Type B pancreatic cell (in vitro differentiated cells): Measurements from ENCODE around the gene RBKS. TPM values are rescaled to one million over a fixed set of nuclear protein-coding genes. Genes with fewer than 3 reads are reported as not detected.
"Not testable (repeated sequence)": the region's sequence is repeated elsewhere in the genome, so short reads cannot be mapped to it uniquely, and the experiment has no call there.

ENCODE experiments used
- DNase-seq: peaks from one replicate; pipeline ENCODE4 v3.0.0; 2021; ENCODE audit warnings: mixed read lengths; ENCODE audit not compliant: unreplicated experiment; ENCODE audit errors: extremely low spot score
- H3K27ac Mint-ChIP-seq: 2 replicates; pipeline ENCODE4 v1.8.0; 2021; ENCODE audit warnings: mild to moderate bottlenecking, mixed read lengths
- H3K27me3 Mint-ChIP-seq: 2 replicates; pipeline ENCODE4 v1.8.0; 2021; ENCODE audit warnings: mixed read lengths
- H3K36me3 Mint-ChIP-seq: 2 replicates; pipeline ENCODE4 v1.8.0; 2021; ENCODE audit warnings: mixed read lengths
- H3K4me1 Mint-ChIP-seq: one replicate; pipeline ENCODE4 v1.8.0; 2021; ENCODE audit warnings: mixed read lengths; ENCODE audit not compliant: unreplicated experiment
- H3K4me3 Mint-ChIP-seq: 2 replicates; pipeline ENCODE4 v1.8.0; 2021; ENCODE audit warnings: mild to moderate bottlenecking, mixed read lengths
- H3K9me3 Mint-ChIP-seq: 2 replicates; pipeline ENCODE4 v1.8.0; 2021; ENCODE audit warnings: mixed read lengths
- total RNA-seq: library from RNA; stranded (reverse); gene quantifications from 2 replicates; pipeline ENCODE4 v1.2.1, GENCODE V29; 2021; ENCODE audit warnings: low replicate concordance
- TF ChIP-seq, protein P1 (sequence below): fragments of 200-600 bp; sonication (generic); conservative IDR thresholded peaks from 2 replicates; pipeline ENCODE4 v1.5.0; 2021; ENCODE audit warnings: antibody characterized with exemption, mild to moderate bottlenecking

The RBKS gene
- total RNA-seq, 1 donor from 2014 or later, result 2.6 TPM

DNA sequence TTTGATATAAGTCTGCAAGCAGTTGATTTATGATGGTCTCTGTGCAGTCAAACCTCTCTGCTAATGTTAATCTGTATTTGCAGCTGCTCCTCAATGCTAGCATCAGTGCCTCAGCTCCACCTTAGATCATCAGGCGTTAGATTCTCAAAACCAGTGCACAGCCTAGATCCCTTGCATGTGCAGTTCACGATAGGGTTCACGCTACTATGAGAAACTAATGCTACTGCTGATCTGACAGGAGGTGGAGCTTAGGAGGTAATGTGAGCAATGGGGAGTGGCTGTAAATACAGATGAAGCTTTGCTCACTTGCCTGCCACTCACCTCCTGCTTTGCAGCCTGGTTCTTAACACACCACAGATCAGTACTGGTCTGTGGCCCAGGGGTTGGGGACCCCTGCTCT lies 18.4 kb downstream of the RBKS start:
- H3K4me3 Mint-ChIP-seq, result no peak overlapping the region
- no peaks in the 10 kb centered on the region for H3K9me3 Mint-ChIP-seq
- H3K4me1 Mint-ChIP-seq, result no peaks in the 10 kb centered on the region
- H3K27ac Mint-ChIP-seq, result no peak overlapping the region
- no peaks in the 10 kb centered on the region for H3K27me3 Mint-ChIP-seq
- no peak for DNase-seq
- H3K36me3 Mint-ChIP-seq, result no peaks in the 10 kb centered on the region
- TF ChIP-seq, protein P1, sequence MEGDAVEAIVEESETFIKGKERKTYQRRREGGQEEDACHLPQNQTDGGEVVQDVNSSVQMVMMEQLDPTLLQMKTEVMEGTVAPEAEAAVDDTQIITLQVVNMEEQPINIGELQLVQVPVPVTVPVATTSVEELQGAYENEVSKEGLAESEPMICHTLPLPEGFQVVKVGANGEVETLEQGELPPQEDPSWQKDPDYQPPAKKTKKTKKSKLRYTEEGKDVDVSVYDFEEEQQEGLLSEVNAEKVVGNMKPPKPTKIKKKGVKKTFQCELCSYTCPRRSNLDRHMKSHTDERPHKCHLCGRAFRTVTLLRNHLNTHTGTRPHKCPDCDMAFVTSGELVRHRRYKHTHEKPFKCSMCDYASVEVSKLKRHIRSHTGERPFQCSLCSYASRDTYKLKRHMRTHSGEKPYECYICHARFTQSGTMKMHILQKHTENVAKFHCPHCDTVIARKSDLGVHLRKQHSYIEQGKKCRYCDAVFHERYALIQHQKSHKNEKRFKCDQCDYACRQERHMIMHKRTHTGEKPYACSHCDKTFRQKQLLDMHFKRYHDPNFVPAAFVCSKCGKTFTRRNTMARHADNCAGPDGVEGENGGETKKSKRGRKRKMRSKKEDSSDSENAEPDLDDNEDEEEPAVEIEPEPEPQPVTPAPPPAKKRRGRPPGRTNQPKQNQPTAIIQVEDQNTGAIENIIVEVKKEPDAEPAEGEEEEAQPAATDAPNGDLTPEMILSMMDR, result no peak

DNA sequence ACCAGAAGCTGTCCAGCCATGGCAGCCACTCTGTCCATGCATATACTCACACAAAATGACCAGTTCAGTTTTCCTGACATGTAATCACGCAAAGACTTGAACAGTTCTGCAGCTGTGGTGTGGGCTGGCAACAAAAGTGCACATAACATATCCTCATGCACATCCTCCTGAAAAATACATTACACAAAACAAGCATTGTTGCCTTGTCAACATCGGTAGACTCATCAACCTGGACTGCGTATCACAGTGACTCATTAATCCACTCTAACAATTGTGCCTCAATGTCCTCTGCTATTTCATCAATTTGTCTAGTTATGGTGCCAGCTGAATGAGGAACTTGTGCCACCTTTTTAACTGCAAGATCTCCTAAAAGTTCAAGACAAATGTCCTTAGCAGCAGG lies 19.5 kb downstream of the RBKS start:
- no peaks in the 10 kb centered on the region for H3K9me3 Mint-ChIP-seq
- H3K4me3 Mint-ChIP-seq, result no peak overlapping the region
- TF ChIP-seq, protein P1, result no peak
- H3K36me3 Mint-ChIP-seq, result no peaks in the 10 kb centered on the region
- DNase-seq, result no peak
- no peaks in the 10 kb centered on the region for H3K27me3 Mint-ChIP-seq
- H3K27ac Mint-ChIP-seq, result no peak overlapping the region
- no peaks in the 10 kb centered on the region for H3K4me1 Mint-ChIP-seq

- H3K27me3 Mint-ChIP-seq, result no peaks in the 10 kb centered on the region
- no peak for DNase-seq
- no peaks in the 10 kb centered on the region for H3K36me3 Mint-ChIP-seq
- no peak overlapping the region for H3K27ac Mint-ChIP-seq
- TF ChIP-seq, protein P1, result no peak
- no peaks in the 10 kb centered on the region for H3K9me3 Mint-ChIP-seq
- no peaks in the 10 kb centered on the region for H3K4me1 Mint-ChIP-seq
- no peak overlapping the region for H3K4me3 Mint-ChIP-seq
Measured at GRCh38 chr2:27869763-27870162, 20.4 kb downstream of the RBKS start.

DNA sequence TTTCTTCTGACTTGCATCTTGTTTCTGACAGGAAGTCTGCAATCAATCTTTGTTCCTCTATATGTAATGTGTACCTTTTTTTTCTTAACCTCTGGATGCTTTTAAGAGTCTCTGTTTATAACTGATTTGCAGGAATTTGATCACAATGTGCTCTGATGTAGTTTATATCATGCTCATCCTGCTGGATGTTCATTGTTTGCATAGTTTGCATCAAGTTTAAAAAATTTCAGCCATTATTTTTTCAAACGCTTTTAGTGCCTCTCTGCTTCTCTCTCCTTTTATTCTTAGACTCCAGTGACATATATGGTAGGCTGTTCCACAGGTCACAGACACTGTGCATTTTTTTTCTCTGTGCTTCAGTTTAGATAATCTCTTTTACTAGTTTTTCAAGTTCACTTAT lies 23.9 kb downstream of the RBKS start:
- H3K9me3 Mint-ChIP-seq, result no peaks in the 10 kb centered on the region
- TF ChIP-seq, protein P1, result no peak
- H3K27ac Mint-ChIP-seq, result no peak overlapping the region
- no peak for DNase-seq
- H3K4me1 Mint-ChIP-seq, result peaks cover 7% of the 10 kb centered on the region
- H3K36me3 Mint-ChIP-seq, result no peaks in the 10 kb centered on the region
- H3K4me3 Mint-ChIP-seq, result no peak overlapping the region
- H3K27me3 Mint-ChIP-seq, result no peaks in the 10 kb centered on the region

DNA sequence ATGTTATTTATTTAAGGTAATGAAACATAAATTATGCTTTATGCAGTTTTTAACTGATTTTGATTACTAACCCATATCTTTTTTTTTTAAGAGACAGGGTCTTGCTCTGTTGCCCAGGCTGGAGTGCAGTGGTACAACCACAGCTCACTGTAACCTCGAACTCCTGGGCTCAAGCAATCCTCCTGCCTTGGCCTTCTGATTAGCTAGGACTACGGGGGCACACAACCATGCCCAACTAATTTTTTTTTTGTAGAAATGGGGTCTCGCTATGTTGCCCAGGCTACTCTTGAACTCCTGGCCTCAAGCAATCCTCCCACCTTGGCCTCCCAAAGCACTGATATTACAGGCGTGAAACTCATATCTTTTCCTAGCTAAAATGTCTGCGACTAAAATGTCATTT lies 26.2 kb downstream of the RBKS start:
- not testable (repeated sequence) for H3K27ac Mint-ChIP-seq, H3K36me3 Mint-ChIP-seq, H3K9me3 Mint-ChIP-seq, H3K4me1 Mint-ChIP-seq, H3K4me3 Mint-ChIP-seq, H3K27me3 Mint-ChIP-seq, DNase-seq

DNA sequence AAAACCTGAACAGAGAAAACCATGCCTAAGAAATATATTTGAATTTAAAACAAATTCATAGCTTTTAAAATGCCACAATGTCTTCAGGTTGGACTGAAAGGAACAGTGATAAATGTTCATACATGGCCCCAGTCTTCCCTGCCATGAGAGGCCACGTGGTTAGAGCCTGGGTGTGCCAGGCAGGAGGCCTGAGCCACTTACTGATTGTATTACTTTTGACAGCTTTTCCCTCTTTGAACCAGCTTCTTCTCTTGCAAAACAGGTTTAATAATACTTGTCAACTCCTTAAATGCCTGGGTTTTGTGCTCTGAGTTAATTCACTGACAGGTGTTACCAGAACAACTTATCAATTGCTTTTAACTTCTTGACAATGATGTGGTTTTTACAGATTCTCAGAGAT lies 27.0 kb downstream of the RBKS start:
- TF ChIP-seq, protein P1, result no peak
- H3K36me3 Mint-ChIP-seq, result no peaks in the 10 kb centered on the region
- peaks cover 7% of the 10 kb centered on the region for H3K4me1 Mint-ChIP-seq
- no peak overlapping the region for H3K27ac Mint-ChIP-seq
- DNase-seq, result no peak
- no peaks in the 10 kb centered on the region for H3K9me3 Mint-ChIP-seq
- no peak overlapping the region for H3K4me3 Mint-ChIP-seq
- no peaks in the 10 kb centered on the region for H3K27me3 Mint-ChIP-seq
